Omental fat pad (tissue), 4 donors: ENCODE data around the gene DMRTB1. TPM values are rescaled to one million over a fixed set of nuclear protein-coding genes. Genes with fewer than 3 reads are reported as not detected.

Experiments used
- ATAC-seq: fragments of 150-250 bp; one replicate; pipeline ENCODE4 v1.9.1; 2016; ENCODE audit warnings: mild to moderate bottlenecking, moderate library complexity; ENCODE audit not compliant: low FRiP score
- DNase-seq: peaks from one replicate; pipeline ENCODE4 v3.0.0-alpha.2; 2019; ENCODE audit warnings: low spot score
- CTCF ChIP-seq, 3 donors: fragments of 450-650 bp; IDR thresholded peaks; one replicate each; pipeline ENCODE4 v1.5.1; 2016 to 2017; ENCODE audit warnings: antibody characterized with exemption in 3 of 3, mild to moderate bottlenecking in 3 of 3, moderate library complexity in 2 of 3
- total RNA-seq, 4 donors: library from RNA; depleted of rRNA; stranded (reverse); fragments of >200 nt; gene quantifications; one replicate each; pipeline ENCODE4 v1.1.0, GENCODE V29; 2016

Gene DMRTB1
- total RNA-seq, 4 donors from 2014 or later, result not detected

DNA sequence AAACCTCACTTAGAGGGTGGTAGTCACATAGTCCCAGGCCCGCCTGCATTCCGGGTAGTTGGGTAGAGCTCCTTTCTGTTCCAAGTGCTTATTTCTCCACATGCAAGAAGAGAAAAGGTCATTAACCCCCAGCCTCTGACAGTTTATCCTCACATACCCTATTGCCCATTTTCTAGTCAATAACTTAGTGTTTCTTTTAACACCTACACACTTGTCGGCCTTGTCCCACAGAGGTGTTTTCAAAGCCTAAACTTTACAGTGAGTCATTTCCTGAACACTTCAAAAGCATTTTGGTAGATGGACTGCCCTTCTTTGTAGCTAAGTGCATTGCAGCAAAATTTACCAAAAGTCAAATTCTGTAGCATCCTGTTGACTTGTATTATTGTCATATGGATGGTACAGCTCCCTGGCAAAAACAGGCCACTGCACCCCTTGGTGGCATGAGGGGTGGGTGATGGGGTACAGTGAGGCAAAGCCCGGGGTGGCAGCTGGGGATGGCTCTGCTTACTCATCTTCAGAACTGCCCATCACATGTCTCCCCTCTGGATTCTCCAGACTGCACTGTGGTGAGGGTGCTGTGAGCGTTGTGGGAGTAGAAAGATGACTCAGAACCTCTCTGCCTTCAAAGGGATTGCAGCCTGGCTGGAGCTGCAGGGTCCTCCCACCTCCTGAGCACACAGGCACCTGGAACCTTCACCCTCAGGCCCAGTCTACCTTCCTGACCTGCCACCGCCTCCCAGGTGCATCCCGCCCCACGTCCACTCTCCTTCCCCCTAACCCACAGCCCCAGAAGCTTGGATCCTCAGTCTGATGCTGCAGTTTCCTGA is 45.8 kb upstream of the DMRTB1 start:
- TF ChIP-seq CTCF (IDR thresholded peaks at IDR 0.05), result no peak
- ATAC-seq (peak; percentile 81), DNase-seq (no peak)

- no peak for TF ChIP-seq CTCF (IDR thresholded peaks at IDR 0.05)
- no peak for ATAC-seq
- no peak for DNase-seq
Observed at GRCh38 chr1:53414632-53415031, 44.6 kb upstream of the DMRTB1 start.

- no peak for ATAC-seq
- TF ChIP-seq CTCF (IDR thresholded peaks at IDR 0.05), result no peak
Observed at GRCh38 chr1:53415432-53415831, 43.8 kb upstream of the DMRTB1 start.

GRCh38 chr1:53416269-53416813 is 42.9 kb upstream of the DMRTB1 start:
- ATAC-seq (no peak), DNase-seq (no peak)
- no peak for TF ChIP-seq CTCF (IDR thresholded peaks at IDR 0.05)

More at GRCh38 chr1:53415432-53415831, 43.8 kb upstream of the DMRTB1 start:
- no peak for DNase-seq

- DNase-seq (no peak), ATAC-seq (no peak)
- TF ChIP-seq CTCF (IDR thresholded peaks at IDR 0.05), result no peak
Observed at GRCh38 chr1:53417074-53417511, 42.1 kb upstream of the DMRTB1 start.

DNA sequence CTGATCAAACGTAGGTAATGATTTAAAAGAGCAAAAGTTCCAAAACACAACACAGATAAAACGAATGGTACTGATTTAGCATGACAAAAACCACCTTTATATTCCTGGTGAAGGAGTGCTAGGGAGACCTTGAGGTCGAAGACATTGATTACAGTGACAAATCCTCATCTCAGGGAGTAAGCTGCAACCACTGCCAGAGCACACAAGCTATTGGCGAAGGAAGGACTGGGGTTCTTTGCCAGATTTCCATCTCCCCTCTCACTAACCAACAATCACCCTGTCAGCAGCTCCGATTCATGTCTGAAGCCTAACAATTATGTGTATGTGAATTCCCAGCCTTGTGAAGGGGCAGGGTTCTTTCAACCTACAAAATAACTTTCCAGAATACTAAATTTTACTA is 40.2 kb upstream of the DMRTB1 start:
- no peak for DNase-seq
- ATAC-seq, result no peak
- TF ChIP-seq CTCF (IDR thresholded peaks at IDR 0.05), result no peak

DNA sequence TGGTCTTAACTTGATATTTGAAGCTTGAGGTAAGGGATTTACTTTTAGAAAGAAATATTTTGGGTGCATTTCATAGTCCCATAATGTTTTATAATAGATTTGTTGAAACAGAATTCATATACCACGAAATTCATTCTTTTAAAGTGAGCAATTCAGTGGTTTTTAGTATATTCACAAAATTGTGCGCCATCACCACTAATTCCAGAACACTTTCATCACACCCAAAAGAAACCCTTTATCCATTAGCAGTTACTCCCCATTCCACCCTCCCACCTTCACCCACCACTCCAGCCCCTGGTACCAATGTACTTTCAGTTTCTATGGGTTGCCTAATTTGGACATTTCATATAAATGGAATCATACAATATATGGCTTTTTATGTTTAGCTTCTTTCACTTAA is 38.9 kb upstream of the DMRTB1 start:
- no peak for TF ChIP-seq CTCF (IDR thresholded peaks at IDR 0.05)
- no peak for ATAC-seq
- no peak for DNase-seq
